Bladder microvascular endothelial cell (primary cell): ENCODE results near the gene ANKRD60. TPM values are rescaled to one million over a fixed set of nuclear protein-coding genes. Genes with fewer than 3 reads are reported as not detected.

Source experiments
- total RNA-seq: library from RNA; depleted of rRNA; stranded (reverse); fragments of >200 nt; gene quantifications from 2 replicates; pipeline ENCODE4 v1.2.3, GENCODE V29; 2014

Gene ANKRD60
- total RNA-seq: not detected in 2 replicates

GRCh38 chr20:58228484-58229197 lies at the start of gene ANKRD60:
TSS of gene ANKRD60 (minus strand) at chr20:58228653. CDS start at chr20:58228653, 0 bp downstream.

Other genes starting within 250 kb of the ANKRD60 start
- 6.8 and 13.0 TPM in 2 replicates for gene RAB22A, start 81.1 kb upstream of the ANKRD60 start, total RNA-seq
- 8.6 and 44.4 TPM in 2 replicates for gene VAPB, start 160.6 kb upstream of the ANKRD60 start, total RNA-seq